ENCODE data around the gene CST9. TPM values are rescaled to one million over a fixed set of nuclear protein-coding genes. Genes with fewer than 3 reads are reported as not detected.

Gene CST9
- total RNA-seq, 1 experiment from 2014 or later: not detected

DNA sequence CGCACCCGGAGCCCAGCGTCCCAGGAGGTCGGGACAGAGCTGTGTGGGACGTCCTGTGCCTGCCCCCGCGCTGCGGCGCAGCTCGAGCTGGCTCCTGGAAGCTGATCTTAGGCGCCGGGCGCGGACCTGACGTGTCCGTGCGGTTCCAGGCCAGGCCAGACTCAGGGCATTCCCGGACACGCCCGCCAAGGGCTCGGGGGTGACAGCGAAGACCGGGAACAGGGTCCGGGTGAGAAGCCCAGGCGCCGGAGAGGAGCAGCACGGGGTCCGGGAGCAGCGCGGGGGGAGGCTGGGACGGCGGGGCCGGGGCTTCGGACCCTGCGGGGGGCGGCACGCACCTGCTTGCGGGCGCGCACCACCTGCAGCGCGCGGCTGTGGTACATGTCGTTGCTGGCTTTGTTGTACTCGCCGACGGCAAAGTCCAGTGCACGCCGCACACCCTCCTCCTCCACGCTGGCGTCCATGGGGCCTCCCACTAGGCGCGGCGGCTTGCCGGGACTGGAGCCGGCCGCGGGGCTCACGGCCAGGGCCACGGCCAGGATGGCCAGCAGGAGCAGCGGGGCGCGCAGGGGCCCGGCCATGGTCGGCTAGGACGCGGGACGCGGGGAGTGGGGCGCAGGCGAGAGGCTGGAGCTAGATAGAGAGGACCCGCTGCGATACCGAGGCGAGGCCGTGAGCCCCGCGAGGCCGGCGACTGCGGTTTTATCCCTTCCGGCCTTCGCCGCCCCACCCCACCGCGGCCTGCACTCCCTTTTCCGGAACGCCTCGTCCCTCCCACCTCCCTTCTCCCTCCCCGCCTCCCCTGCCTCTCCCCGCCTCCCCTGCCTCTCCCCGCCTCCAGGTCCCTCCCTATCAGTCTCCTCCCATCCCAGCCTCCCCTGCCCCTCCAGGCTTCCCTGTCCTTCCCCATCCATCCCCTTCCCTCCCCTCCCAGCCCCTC is 31.8 kb upstream of the CST9 start, which contains the start of gene CST3 (continued):
- TF ChIP-seq SRF (IDR thresholded peaks at IDR 0.05; ENCODE audit: low read depth) (0 out of 2 replicates have a peak, but pooled peaks have one; percentile 16), RAD21 (IDR thresholded peaks at IDR 0.05; ENCODE audit: low read depth) (no peak), FOSL1 (IDR thresholded peaks at IDR 0.05; ENCODE audit: low read depth) (no peak), TCF7L2 (IDR thresholded peaks at IDR 0.05; ENCODE audit: borderline replicate concordance, extremely low read depth, insufficient read depth, insufficient read length) (no peak), POLR2AphosphoS5 (IDR thresholded peaks at IDR 0.05; ENCODE audit: low read depth, low read length) (peak; percentile 92)

GRCh38 chr20:23636908-23637281 is 31.2 kb upstream of the CST9 start:
- Histone ChIP-seq H4K20me1 (ENCODE audit: insufficient read depth) (no peaks in the 10 kb centered on the region), H2AFZ (ENCODE audit: low read depth, low read length, poor library complexity, severe bottlenecking) (no peak overlapping the region), H3K4me3 (replicated peaks in 1 of 2; ENCODE audit: low read depth in 1 of 2, low read length in 2 of 2) (peak overlapping the region; percentile 77 to 91), H3K9me3 (ENCODE audit: control insufficient read depth in 1 of 2, insufficient read depth in 1 of 2, low read depth in 1 of 2, low read length in 2 of 2) (no peaks in the 10 kb centered on the region), H3K36me3 (ENCODE audit: control insufficient read depth in 1 of 2, insufficient read depth in 2 of 2, low read length in 2 of 2) (peaks cover 5% of the 10 kb centered on the region in 2 experiments; a peak in 2 of 4 replicates), H3K79me2 (ENCODE audit: insufficient read depth, low read length) (peaks cover 21% of the 10 kb centered on the region), H3K9me2 (ENCODE audit: insufficient read depth) (no peaks in the 10 kb centered on the region), H3K27me3 (ENCODE audit: insufficient read depth, low read length) (no peaks in the 10 kb centered on the region), H3K4me2 (ENCODE audit: low read length) (peak overlapping the region; percentile 97), H3K4me1 (ENCODE audit: control insufficient read depth in 1 of 2, insufficient read depth in 2 of 2, low read length in 2 of 2) (peaks cover 27 to 41% of the 10 kb centered on the region in 2 experiments), H3K27ac (ENCODE audit: low read depth, low read length) (peak overlapping the region; percentile 86), H3K9ac (ENCODE audit: low read length) (peak overlapping the region; percentile 88)
- CTCF ChIA-PET: no interaction called here
- RAD21 ChIA-PET (ENCODE audit: low non-redundant PET in 1 of 2, low total read pairs in 2 of 2, uncharacterized antibody in 2 of 2, unreplicated experiment in 2 of 2): no interaction called here
- no peak for TF ChIP-seq POLR2AphosphoS5 (IDR thresholded peaks at IDR 0.05; ENCODE audit: low read depth, low read length)
- POLR2A ChIA-PET: interaction anchor here (1.4 to 1.5 kb wide), 2 partner anchors 8 to 14 kb away, joined by 5 read pairs; no protein-coding TSS in a partner anchor
- intact Hi-C loops (cut with micrococcal nuclease): loop anchor here (10.0 kb wide), 1 partner anchor 1558 kb away; the partner anchor contains the start of gene ENTPD6
- BruUV-seq (replicated peaks): TSS peak; percentile 66
- ATAC-seq (no peak), DNase-seq (ENCODE audit: low read depth, low spot score) (no peak)

Data from HCT116 (cell line).